K562 (cell line): ENCODE measurements around the gene LMBR1. TPM values are rescaled to one million over a fixed set of nuclear protein-coding genes. Genes with fewer than 3 reads are reported as not detected.

Source experiments
- HMG20A ChIP-seq: fragments of 450-650 bp; formaldehyde crosslinking; conservative IDR thresholded peaks from 2 replicates; pipeline ENCODE4 v1.4.0; 2020; ENCODE audit warnings: mild to moderate bottlenecking, mixed read lengths
- KAT2B ChIP-seq: IDR thresholded peaks from one replicate; pipeline ENCODE4 v1.6.1; 2012; ENCODE audit warnings: low read depth, mild to moderate bottlenecking, control low read depth, inconsistent platforms, low read length, moderate library complexity
- MCM7 ChIP-seq, 2 experiments: fragments of 450-650 bp; IDR thresholded peaks; 2 replicates each; pipeline ENCODE4 v1.6.1; 2016 to 2018
- SMARCA4 ChIP-seq: fragments of 450-650 bp; IDR thresholded peaks from 2 replicates; pipeline ENCODE4 v1.6.1; 2016
- ZNF212 ChIP-seq: fragments of 450-650 bp; formaldehyde crosslinking; IDR thresholded peaks from 2 replicates; pipeline ENCODE4 v1.4.0; 2020; ENCODE audit warnings: mild to moderate bottlenecking
- ZNF318 ChIP-seq, 2 experiments: fragments of 450-650 bp; IDR thresholded peaks; 2 replicates each; pipeline ENCODE4 v1.6.1; 2016; ENCODE audit warnings: mild to moderate bottlenecking in 2 of 2, borderline replicate concordance in 1 of 2, low read depth in 1 of 2, moderate library complexity in 1 of 2
- polyA plus RNA-seq, 8 experiments: library from polyadenylated mRNA; depleted of rRNA in 4 of 8; stranded (reverse) in 5 of 8; unstranded in 3 of 8; fragments of >200 nt; fragmentation: Nextera tagmentation in 2 of 8; fragmentation: Illumina TruSeq in 1 of 8; extraction: Ambion mirVana in 2 of 8; extraction: Trizol in 1 of 8; gene quantifications; 2 replicates each; pipeline versions ENCODE4 v1.2.1 to v1.2.3, GENCODE V29; 2011 to 2014; ENCODE audit warnings: inconsistent platforms in 1 of 8, missing spikeins in 1 of 8
- total RNA-seq, 7 experiments: library from RNA; depleted of rRNA in 6 of 7; stranded (reverse); fragments of >200 nt in 6 of 7; fragmentation: Illumina TruSeq in 2 of 7; extraction: Trizol in 2 of 7; gene quantifications; 2 replicates each; pipeline versions ENCODE4 v1.2.1 to v1.2.3, GENCODE V29; 2011 to 2021; ENCODE audit warnings: low replicate concordance in 1 of 7
- TF ChIP-seq, protein P1 (sequence below), 2 experiments: fragments of 450-650 bp; formaldehyde crosslinking in 1 of 2; IDR thresholded peaks; 2 replicates each; pipeline versions ENCODE4 v1.4.0 to v1.6.1; 2014 to 2020; ENCODE audit warnings: mild to moderate bottlenecking in 2 of 2, borderline replicate concordance in 1 of 2, low read depth in 1 of 2

The LMBR1 gene
- total and polyA plus RNA-seq, 9 of the 15 experiments (the other 6 are each of a cell fraction or from before 2014, with no cell fraction given): 7.7 to 90.0 (median 59.9) TPM

GRCh38 chr7:156640949-156641485 is 252.0 kb downstream of the LMBR1 start (continued):
- no peak for TF ChIP-seq ZNF318 (IDR thresholded peaks at IDR 0.05; ENCODE audit: borderline replicate concordance in 1 of 2, low read depth in 1 of 2)
- TF ChIP-seq, protein P1, sequence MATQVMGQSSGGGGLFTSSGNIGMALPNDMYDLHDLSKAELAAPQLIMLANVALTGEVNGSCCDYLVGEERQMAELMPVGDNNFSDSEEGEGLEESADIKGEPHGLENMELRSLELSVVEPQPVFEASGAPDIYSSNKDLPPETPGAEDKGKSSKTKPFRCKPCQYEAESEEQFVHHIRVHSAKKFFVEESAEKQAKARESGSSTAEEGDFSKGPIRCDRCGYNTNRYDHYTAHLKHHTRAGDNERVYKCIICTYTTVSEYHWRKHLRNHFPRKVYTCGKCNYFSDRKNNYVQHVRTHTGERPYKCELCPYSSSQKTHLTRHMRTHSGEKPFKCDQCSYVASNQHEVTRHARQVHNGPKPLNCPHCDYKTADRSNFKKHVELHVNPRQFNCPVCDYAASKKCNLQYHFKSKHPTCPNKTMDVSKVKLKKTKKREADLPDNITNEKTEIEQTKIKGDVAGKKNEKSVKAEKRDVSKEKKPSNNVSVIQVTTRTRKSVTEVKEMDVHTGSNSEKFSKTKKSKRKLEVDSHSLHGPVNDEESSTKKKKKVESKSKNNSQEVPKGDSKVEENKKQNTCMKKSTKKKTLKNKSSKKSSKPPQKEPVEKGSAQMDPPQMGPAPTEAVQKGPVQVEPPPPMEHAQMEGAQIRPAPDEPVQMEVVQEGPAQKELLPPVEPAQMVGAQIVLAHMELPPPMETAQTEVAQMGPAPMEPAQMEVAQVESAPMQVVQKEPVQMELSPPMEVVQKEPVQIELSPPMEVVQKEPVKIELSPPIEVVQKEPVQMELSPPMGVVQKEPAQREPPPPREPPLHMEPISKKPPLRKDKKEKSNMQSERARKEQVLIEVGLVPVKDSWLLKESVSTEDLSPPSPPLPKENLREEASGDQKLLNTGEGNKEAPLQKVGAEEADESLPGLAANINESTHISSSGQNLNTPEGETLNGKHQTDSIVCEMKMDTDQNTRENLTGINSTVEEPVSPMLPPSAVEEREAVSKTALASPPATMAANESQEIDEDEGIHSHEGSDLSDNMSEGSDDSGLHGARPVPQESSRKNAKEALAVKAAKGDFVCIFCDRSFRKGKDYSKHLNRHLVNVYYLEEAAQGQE (IDR thresholded peaks at IDR 0.05; ENCODE audit: borderline replicate concordance): no peak
- TF ChIP-seq, protein P1 (CRISPR knock-in tag; IDR thresholded peaks at IDR 0.05; ENCODE audit: low read depth): 0 out of 2 replicates have a peak, but pooled peaks have one; percentile 1
- no peak for TF ChIP-seq MCM7 (IDR thresholded peaks at IDR 0.05)
- no peak for TF ChIP-seq KAT2B
- no peak for TF ChIP-seq ZNF212
- TF ChIP-seq HMG20A: no peak
- TF ChIP-seq SMARCA4: peak; percentile 58; the same call in 1 of the 2 replicates
